Gastroesophageal sphincter (tissue), 3 donors: ENCODE measurements around the gene CRACR2A.

Experiments
- EP300 ChIP-seq: sonication (generic); formaldehyde crosslinking; IDR thresholded peaks from one replicate; pipeline ENCODE4 v1.6.1; 2017; ENCODE audit warnings: antibody characterized with exemption, mild to moderate bottlenecking
- POLR2A ChIP-seq, 2 donors: fragments of 450-650 bp; IDR thresholded peaks; one replicate each; pipeline ENCODE4 v1.6.1; 2017; ENCODE audit warnings: antibody characterized with exemption in 2 of 2, mild to moderate bottlenecking in 2 of 2, moderate library complexity in 1 of 2
- POLR2AphosphoS5 ChIP-seq: sonication (generic); formaldehyde crosslinking; IDR thresholded peaks from one replicate; pipeline ENCODE4 v1.6.1; 2017; ENCODE audit warnings: antibody characterized with exemption
- TF ChIP-seq, protein P1 (sequence below), 4 experiments: fragments of 200-600 bp in 2 of 4; fragments of 450-650 bp in 2 of 4; sonication (generic) in 1 of 4; IDR thresholded peaks; one replicate each; pipeline ENCODE4 v1.5.1; 2017 to 2019; ENCODE audit warnings: antibody characterized with exemption in 4 of 4, mild to moderate bottlenecking in 2 of 4, moderate library complexity in 2 of 4

DNA sequence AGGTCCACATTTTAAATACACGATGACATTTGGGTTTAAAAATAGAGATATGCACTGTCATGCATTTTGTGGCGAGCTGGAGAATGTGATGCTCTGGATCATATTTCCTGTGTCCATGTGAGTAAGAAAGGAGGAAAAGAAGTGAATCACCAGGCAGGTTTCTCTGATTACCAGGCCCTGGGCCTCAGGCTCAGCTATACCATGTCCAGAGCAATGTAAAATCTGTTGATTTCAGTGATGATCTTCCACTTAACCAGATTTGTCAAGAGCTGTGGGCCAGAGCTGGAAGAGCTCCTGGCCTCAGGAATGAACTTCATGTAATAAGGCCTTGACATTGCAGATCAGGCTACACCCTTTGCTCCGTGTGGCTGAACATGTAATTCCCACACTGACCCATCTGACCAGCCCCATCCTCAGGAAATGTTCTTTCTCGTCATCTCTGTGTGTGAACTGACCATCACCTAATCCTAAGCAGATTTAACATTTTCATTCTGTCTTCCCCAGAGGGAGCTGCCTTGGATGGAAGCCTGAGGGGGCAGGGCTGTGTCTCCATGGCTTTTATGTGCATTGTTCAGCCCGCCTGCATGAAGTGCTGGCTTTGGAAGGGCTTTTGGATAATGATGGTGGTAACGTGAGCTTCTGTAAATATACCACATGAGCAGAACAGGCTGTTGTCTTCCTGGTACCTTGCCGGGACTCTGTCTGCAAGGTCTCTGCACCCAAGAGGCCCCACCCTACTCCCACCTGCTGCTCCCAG, 54.5 kb downstream of the CRACR2A start:
- no peak for TF ChIP-seq POLR2AphosphoS5
- TF ChIP-seq, protein P1, sequence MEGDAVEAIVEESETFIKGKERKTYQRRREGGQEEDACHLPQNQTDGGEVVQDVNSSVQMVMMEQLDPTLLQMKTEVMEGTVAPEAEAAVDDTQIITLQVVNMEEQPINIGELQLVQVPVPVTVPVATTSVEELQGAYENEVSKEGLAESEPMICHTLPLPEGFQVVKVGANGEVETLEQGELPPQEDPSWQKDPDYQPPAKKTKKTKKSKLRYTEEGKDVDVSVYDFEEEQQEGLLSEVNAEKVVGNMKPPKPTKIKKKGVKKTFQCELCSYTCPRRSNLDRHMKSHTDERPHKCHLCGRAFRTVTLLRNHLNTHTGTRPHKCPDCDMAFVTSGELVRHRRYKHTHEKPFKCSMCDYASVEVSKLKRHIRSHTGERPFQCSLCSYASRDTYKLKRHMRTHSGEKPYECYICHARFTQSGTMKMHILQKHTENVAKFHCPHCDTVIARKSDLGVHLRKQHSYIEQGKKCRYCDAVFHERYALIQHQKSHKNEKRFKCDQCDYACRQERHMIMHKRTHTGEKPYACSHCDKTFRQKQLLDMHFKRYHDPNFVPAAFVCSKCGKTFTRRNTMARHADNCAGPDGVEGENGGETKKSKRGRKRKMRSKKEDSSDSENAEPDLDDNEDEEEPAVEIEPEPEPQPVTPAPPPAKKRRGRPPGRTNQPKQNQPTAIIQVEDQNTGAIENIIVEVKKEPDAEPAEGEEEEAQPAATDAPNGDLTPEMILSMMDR (IDR thresholded peaks at IDR 0.05) = no peak
- no peak for TF ChIP-seq POLR2A (IDR thresholded peaks at IDR 0.05)
- TF ChIP-seq EP300 = no peak
